HEK293 (cell line): ENCODE data around the gene DPEP2.

Experiments used
- ATF2 ChIP-seq: fragments of 450-650 bp; formaldehyde crosslinking; IDR thresholded peaks from 2 replicates; pipeline ENCODE4 v1.5.1; 2016; ENCODE audit warnings: missing biosample characterization, missing genetic modification characterization, low read depth
- CTCF ChIP-seq: fragments of 450-650 bp; formaldehyde crosslinking; IDR thresholded peaks from 2 replicates; pipeline ENCODE4 v1.5.1; 2016; ENCODE audit warnings: missing biosample characterization, missing genetic modification characterization
- KLF10 ChIP-seq: fragments of 450-650 bp; IDR thresholded peaks from 2 replicates; pipeline ENCODE4 v1.5.1; 2018; ENCODE audit warnings: missing biosample characterization, mild to moderate bottlenecking, missing genetic modification characterization
- MEIS1 ChIP-seq: sonication (generic); formaldehyde crosslinking; IDR thresholded peaks from 2 replicates; pipeline ENCODE4 v1.8.1; 2022; ENCODE audit warnings: missing genetic modification reagents, mild to moderate bottlenecking, borderline replicate concordance
- OVOL3 ChIP-seq: fragments of 450-650 bp; formaldehyde crosslinking; IDR thresholded peaks from 2 replicates; pipeline ENCODE4 v1.5.1; 2016; ENCODE audit warnings: missing biosample characterization, missing genetic modification characterization
- PATZ1 ChIP-seq: fragments of 450-650 bp; formaldehyde crosslinking; IDR thresholded peaks from 2 replicates; pipeline ENCODE4 v1.5.1; 2016; ENCODE audit warnings: missing biosample characterization, missing genetic modification characterization
- REST ChIP-seq: fragments of 450-650 bp; formaldehyde crosslinking; IDR thresholded peaks from 2 replicates; pipeline ENCODE4 v1.5.1; 2016; ENCODE audit warnings: missing biosample characterization, missing genetic modification characterization
- ZBTB7A ChIP-seq: fragments of 450-650 bp; formaldehyde crosslinking; IDR thresholded peaks from 2 replicates; pipeline ENCODE4 v1.5.1; 2016; ENCODE audit warnings: low read depth, missing biosample characterization, missing genetic modification characterization
- ZNF138 ChIP-seq: fragments of 450-650 bp; formaldehyde crosslinking; IDR thresholded peaks from 2 replicates; pipeline ENCODE4 v1.5.1; 2016; ENCODE audit warnings: missing biosample characterization, missing genetic modification characterization, borderline replicate concordance
- ZNF221 ChIP-seq: fragments of 450-650 bp; formaldehyde crosslinking; IDR thresholded peaks from 2 replicates; pipeline ENCODE4 v1.5.1; 2017; ENCODE audit warnings: missing biosample characterization, missing genetic modification characterization, borderline replicate concordance
- ZNF324 ChIP-seq: fragments of 450-650 bp; formaldehyde crosslinking; IDR thresholded peaks from 2 replicates; pipeline ENCODE4 v1.5.1; 2016; ENCODE audit warnings: missing biosample characterization, missing genetic modification characterization
- ZNF449 ChIP-seq: fragments of 450-650 bp; formaldehyde crosslinking; IDR thresholded peaks from 2 replicates; pipeline ENCODE4 v1.5.1; 2017; ENCODE audit warnings: missing biosample characterization, mild to moderate bottlenecking, missing genetic modification characterization, moderate library complexity
- ZNF530 ChIP-seq: fragments of 450-650 bp; formaldehyde crosslinking; IDR thresholded peaks from 2 replicates; pipeline ENCODE4 v1.5.1; 2016; ENCODE audit warnings: low read depth, missing biosample characterization, missing genetic modification characterization
- ZNF843 ChIP-seq: fragments of 450-650 bp; formaldehyde crosslinking; IDR thresholded peaks from 2 replicates; pipeline ENCODE4 v1.5.1; 2016; ENCODE audit warnings: missing biosample characterization, missing genetic modification characterization

GRCh38 chr16:67962135-67962534, 37.1 kb downstream of the DPEP2 start:
- TF ChIP-seq OVOL3, result no peak
- no peak for TF ChIP-seq CTCF (tag by site-specific recombination)
- no peak for TF ChIP-seq ZNF843 (tag by site-specific recombination)
- TF ChIP-seq MEIS1 (CRISPR knock-in tag), result no peak
- TF ChIP-seq KLF10, result no peak
- TF ChIP-seq REST (tag by site-specific recombination), result no peak
- TF ChIP-seq ZNF530, result no peak
- TF ChIP-seq ZNF138 (tag by site-specific recombination), result no peak
- no peak for TF ChIP-seq ATF2 (tag by site-specific recombination)
- TF ChIP-seq PATZ1 (tag by site-specific recombination), result no peak
- TF ChIP-seq ZNF324 (tag by site-specific recombination), result no peak
- no peak for TF ChIP-seq ZNF221 (tag by site-specific recombination)
- no peak for TF ChIP-seq ZNF449 (tag by site-specific recombination)
- TF ChIP-seq ZBTB7A (tag by site-specific recombination), result no peak
